ENCODE measurements around the gene DENND1A.

DNA sequence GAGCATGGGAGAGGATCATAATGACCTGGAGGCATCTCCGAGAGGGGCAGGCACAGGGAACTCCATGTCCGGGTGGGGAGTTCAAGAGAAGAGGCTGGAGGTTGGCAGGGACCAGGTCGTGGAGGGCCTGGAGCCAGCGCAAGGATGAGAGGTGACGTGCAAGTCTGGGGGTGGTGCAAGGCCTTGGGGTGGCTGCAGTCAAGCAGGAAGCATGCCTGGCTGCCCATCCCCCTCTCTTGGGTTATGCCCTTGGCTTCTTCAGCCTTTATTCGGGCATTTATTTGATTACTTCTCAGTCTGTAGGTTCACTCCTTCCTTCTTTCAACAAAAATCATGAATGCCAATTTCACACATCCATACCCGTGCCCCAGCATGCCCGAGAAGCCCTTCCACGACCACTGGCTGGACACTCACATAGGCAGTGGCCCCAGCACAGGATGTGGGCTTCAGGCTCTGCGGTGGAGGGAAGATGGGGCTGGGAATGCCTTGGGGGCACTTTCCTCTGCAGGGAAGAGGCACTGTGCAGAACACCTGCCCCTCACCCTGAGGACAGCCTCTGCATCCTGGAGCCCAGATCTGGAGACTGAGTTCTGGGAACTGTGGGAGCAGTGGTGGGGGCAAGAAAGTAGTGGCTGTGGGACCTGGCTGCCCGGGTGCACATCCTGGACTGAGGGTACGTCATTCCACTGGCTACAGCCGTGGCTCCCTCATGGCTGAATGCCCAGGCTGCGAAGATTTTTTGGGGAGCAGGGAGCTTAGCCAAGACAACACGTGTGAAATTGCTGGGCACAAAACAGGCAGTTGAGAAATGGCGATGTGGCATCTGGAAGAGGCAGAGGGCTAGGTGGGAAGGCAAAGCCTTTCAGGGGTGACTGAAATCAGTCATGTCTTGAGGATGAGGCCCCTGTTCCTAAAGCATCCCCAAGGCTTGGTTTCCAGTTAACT lies 535.4 kb downstream of the DENND1A start:
- TF ChIP-seq, protein P1, sequence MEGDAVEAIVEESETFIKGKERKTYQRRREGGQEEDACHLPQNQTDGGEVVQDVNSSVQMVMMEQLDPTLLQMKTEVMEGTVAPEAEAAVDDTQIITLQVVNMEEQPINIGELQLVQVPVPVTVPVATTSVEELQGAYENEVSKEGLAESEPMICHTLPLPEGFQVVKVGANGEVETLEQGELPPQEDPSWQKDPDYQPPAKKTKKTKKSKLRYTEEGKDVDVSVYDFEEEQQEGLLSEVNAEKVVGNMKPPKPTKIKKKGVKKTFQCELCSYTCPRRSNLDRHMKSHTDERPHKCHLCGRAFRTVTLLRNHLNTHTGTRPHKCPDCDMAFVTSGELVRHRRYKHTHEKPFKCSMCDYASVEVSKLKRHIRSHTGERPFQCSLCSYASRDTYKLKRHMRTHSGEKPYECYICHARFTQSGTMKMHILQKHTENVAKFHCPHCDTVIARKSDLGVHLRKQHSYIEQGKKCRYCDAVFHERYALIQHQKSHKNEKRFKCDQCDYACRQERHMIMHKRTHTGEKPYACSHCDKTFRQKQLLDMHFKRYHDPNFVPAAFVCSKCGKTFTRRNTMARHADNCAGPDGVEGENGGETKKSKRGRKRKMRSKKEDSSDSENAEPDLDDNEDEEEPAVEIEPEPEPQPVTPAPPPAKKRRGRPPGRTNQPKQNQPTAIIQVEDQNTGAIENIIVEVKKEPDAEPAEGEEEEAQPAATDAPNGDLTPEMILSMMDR (IDR thresholded peaks at IDR 0.05) = no peak
- TF ChIP-seq POLR2A (IDR thresholded peaks at IDR 0.05) (no peak), EP300 (IDR thresholded peaks at IDR 0.05) (no peak), POLR2AphosphoS5 (IDR thresholded peaks at IDR 0.05) (no peak)
